Kidney epithelial cell (primary cell): ENCODE results near the gene GKN1. TPM values are rescaled to one million over a fixed set of nuclear protein-coding genes. Genes with fewer than 3 reads are reported as not detected.

Experiments
- DNase-seq: peaks from one replicate; pipeline ENCODE4 v3.0.0-alpha.2; 2010; ENCODE audit warnings: low read depth
- H3K27me3 ChIP-seq: 2 replicates; pipeline ENCODE4 v1.6.0; 2011; ENCODE audit warnings: low read length; ENCODE audit not compliant: control insufficient read depth, insufficient read depth
- H3K36me3 ChIP-seq: 2 replicates; pipeline ENCODE4 v1.5.1; 2011; ENCODE audit warnings: low read length; ENCODE audit not compliant: control insufficient read depth, insufficient read depth
- H3K4me3 ChIP-seq: 2 replicates; pipeline ENCODE4 v1.5.1; 2011; ENCODE audit warnings: low read depth, mild to moderate bottlenecking, control low read depth, low read length
- total RNA-seq: library from RNA; depleted of rRNA; stranded (reverse); fragments of >200 nt; gene quantifications from 2 replicates; pipeline ENCODE4 v1.2.3, GENCODE V29; 2015
- TF ChIP-seq, protein P1 (sequence below): IDR thresholded peaks from 2 replicates; pipeline ENCODE4 v1.5.1; 2011; ENCODE audit warnings: mild to moderate bottlenecking, moderate library complexity, low read length, control low read depth, inconsistent platforms; ENCODE audit not compliant: insufficient read depth, poor library complexity, severe bottlenecking

Gene GKN1
- total RNA-seq, 1 donor from 2014 or later = 0.25 TPM

DNA sequence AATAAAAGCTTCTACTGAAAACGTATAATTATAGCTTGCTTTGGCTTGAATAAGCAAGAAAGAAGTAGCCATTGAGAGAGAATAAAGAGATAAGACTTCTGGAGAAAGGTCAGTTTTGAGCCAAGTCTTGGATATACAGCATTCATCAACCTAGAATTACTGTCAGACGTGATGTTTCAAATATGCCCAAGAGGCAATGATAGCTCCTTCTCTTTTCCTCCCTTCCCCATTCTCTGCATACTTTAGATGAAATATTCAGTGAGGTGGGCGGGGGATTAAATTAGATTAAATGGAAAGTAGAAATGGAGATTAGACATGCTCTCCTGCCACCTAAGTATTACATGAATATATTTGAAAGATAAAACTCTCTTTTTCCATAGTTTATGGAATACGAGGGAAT lies 47.3 kb downstream of the GKN1 start:
- DNase-seq = no peak
- Histone ChIP-seq H3K4me3 (no peak overlapping the region), H3K36me3 (no peaks in the 10 kb centered on the region), H3K27me3 (no peaks in the 10 kb centered on the region)
- TF ChIP-seq, protein P1, sequence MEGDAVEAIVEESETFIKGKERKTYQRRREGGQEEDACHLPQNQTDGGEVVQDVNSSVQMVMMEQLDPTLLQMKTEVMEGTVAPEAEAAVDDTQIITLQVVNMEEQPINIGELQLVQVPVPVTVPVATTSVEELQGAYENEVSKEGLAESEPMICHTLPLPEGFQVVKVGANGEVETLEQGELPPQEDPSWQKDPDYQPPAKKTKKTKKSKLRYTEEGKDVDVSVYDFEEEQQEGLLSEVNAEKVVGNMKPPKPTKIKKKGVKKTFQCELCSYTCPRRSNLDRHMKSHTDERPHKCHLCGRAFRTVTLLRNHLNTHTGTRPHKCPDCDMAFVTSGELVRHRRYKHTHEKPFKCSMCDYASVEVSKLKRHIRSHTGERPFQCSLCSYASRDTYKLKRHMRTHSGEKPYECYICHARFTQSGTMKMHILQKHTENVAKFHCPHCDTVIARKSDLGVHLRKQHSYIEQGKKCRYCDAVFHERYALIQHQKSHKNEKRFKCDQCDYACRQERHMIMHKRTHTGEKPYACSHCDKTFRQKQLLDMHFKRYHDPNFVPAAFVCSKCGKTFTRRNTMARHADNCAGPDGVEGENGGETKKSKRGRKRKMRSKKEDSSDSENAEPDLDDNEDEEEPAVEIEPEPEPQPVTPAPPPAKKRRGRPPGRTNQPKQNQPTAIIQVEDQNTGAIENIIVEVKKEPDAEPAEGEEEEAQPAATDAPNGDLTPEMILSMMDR = no peak

DNA sequence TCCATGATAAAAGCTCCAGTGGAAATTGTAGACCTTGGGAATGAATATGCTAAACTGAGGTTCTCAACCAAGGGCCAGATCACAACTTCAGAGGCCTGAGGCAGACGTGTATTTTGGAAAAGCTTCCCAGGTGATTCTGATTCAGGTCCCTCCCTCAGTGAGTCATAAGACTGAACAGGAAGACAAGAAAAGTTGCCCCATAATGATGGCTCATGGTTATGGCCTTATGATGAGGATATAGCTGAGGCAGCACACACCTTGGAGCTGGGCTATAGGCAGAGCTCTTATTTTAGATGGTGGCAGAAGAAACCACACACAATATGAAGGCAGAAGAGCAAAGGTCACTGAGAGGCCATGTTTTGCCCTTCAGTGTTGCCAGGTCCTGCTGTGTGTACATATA lies 48.1 kb downstream of the GKN1 start:
- TF ChIP-seq, protein P1 = no peak
- no peaks in the 10 kb centered on the region for H3K27me3 ChIP-seq
- no peaks in the 10 kb centered on the region for H3K36me3 ChIP-seq
- no peak for DNase-seq
- H3K4me3 ChIP-seq = no peak overlapping the region

DNA sequence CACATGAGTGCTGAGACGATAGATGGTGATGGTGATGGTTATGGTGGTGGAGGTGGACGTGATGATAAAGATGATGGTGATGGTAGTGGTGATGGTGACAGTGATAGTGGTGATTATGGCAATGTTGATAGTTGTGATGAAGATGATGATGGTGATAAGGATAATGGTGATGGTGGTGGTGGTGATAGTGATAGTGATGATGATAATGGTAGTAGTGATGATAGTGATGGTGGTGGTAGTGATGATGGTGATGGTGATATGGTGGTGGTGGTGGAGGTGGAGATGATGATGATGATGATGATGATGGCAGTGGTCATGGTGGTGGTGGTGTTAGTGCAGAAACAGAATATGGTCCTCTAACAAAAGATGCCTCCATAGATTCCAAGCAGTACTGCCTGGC lies 48.8 kb downstream of the GKN1 start:
- no peak for DNase-seq
- no peaks in the 10 kb centered on the region for H3K36me3 ChIP-seq
- TF ChIP-seq, protein P1 = no peak
- H3K4me3 ChIP-seq = no peak overlapping the region
- no peaks in the 10 kb centered on the region for H3K27me3 ChIP-seq

DNA sequence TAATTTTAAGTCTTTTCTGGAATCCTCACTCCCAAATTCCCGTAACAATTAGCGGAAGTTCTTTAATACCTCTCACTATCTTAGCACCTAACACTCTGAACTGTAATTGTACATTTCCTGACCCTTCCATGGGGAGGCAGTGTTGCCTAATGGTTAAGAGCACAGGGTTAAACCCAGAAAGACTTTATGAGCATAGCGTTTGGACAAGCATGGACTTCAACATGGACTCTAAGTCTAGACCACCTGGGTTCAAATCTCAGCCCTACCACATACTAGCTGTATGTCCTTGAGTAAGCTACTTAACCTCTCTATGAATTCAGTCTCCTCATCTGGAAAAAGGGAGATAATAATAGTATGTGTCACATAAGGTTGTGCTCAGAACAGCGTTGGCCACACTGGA lies 51.6 kb downstream of the GKN1 start:
- TF ChIP-seq, protein P1 = peak; percentile 47
- no peak for DNase-seq

DNA sequence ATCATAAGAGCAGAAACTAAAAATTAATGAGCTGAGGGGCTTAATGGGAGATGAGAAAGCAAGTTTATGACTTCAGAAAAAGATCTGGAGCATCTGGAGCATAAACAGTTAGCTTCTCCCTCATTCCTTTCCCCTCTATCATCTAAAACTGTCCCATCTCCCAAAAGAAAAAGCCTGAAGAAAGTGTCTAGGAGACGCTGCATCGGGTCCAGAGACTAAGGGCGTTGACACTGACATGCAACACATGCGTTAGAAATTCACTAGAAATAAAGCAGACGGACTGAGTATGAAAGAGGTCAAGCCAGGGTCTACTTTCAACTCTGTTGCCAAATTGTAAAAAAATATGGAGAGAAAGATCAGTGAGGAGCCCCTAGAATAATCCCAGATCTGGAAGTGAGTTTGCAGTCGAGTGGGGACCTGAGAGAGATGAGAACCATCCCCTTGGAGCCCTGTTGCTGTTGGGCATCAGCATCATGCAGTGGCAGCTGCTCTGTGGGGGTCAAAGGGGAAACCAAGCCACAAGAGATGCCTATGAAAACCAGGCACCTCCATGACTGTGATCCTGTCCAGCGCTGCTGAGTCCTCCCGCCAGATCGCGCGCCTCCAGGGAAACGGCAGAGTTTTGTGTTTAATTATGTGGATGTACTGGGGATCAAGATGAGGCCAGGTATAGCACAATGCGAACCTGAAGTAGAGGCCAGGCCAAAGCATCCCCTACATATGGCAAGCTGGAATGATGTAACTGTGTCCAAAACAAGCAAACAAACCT lies 52.4 kb downstream of the GKN1 start:
- Histone ChIP-seq H3K36me3 (no peaks in the 10 kb centered on the region), H3K27me3 (no peaks in the 10 kb centered on the region), H3K4me3 (no peak overlapping the region)
- TF ChIP-seq, protein P1 = no peak
- no peak for DNase-seq

More for the DNA sequence above, 51.6 kb downstream of the GKN1 start:
- no peak overlapping the region for H3K4me3 ChIP-seq
- H3K27me3 ChIP-seq = no peaks in the 10 kb centered on the region
- H3K36me3 ChIP-seq = no peaks in the 10 kb centered on the region

Other genes with a start within 250 kb of the GKN1 start
- 0.08 TPM in 1 of 2 replicates, not detected in the other for gene ARHGAP25, start 239.8 kb upstream of the GKN1 start, total RNA-seq
- gene BMP10, start 103.2 kb upstream of the GKN1 start, total RNA-seq = not detected in 2 replicates
- not detected in 2 replicates for gene GKN2, start 21.7 kb upstream of the GKN1 start, total RNA-seq
- 35.5 TPM in 2 replicates for gene ANTXR1, start 38.5 kb downstream of the GKN1 start, total RNA-seq